Transverse colon (tissue), 4 donors: ENCODE data around the gene ASIC2.

Experiments
- POLR2A ChIP-seq: fragments of 450-650 bp; IDR thresholded peaks from one replicate; pipeline ENCODE4 v1.6.1; 2016; ENCODE audit warnings: antibody characterized with exemption, mild to moderate bottlenecking, moderate library complexity
- POLR2AphosphoS5 ChIP-seq, 3 donors: sonication (generic); formaldehyde crosslinking; IDR thresholded peaks; one replicate each; pipeline ENCODE4 v1.6.1; 2016; ENCODE audit warnings: antibody characterized with exemption in 3 of 3
- TF ChIP-seq, protein P1 (sequence below), 5 experiments: fragments of 200-600 bp in 3 of 5; fragments of 450-650 bp in 2 of 5; sonication (generic) in 3 of 5; IDR thresholded peaks; 1 replicate in 2 of 5; 2 replicates in 3 of 5; pipeline ENCODE4 v1.5.1; 2016 to 2017; ENCODE audit warnings: antibody characterized with exemption in 5 of 5, inconsistent platforms in 3 of 5, mild to moderate bottlenecking in 2 of 5, moderate library complexity in 1 of 5

DNA sequence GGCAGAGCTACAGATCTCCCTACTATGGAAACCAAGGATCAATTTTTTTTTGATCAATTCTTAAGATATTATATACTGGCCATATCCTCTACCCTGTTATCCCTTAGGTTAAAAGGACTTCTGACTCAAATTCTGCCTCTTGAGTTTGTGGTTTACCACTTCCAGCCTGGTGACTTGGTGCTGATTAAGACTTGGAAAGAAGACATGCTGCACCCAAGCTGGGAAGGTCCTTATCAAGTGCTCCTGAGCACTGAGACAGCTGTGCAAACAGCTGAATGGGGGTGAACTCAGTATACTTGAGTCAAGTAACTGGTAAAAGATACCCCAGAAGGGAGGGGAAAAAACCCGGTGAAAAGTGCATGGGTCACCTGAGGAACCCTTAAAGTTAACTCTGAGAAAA, 321.9 kb downstream of the ASIC2 start:
- TF ChIP-seq, protein P1, sequence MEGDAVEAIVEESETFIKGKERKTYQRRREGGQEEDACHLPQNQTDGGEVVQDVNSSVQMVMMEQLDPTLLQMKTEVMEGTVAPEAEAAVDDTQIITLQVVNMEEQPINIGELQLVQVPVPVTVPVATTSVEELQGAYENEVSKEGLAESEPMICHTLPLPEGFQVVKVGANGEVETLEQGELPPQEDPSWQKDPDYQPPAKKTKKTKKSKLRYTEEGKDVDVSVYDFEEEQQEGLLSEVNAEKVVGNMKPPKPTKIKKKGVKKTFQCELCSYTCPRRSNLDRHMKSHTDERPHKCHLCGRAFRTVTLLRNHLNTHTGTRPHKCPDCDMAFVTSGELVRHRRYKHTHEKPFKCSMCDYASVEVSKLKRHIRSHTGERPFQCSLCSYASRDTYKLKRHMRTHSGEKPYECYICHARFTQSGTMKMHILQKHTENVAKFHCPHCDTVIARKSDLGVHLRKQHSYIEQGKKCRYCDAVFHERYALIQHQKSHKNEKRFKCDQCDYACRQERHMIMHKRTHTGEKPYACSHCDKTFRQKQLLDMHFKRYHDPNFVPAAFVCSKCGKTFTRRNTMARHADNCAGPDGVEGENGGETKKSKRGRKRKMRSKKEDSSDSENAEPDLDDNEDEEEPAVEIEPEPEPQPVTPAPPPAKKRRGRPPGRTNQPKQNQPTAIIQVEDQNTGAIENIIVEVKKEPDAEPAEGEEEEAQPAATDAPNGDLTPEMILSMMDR (IDR thresholded peaks at IDR 0.05): no peak
- no peak for TF ChIP-seq POLR2AphosphoS5 (IDR thresholded peaks at IDR 0.05)
- no peak for TF ChIP-seq POLR2A
